ENCODE results near the gene CAMK1. TPM values are rescaled to one million over a fixed set of nuclear protein-coding genes. Genes with fewer than 3 reads are reported as not detected.

CAMK1 gene
- total RNA-seq (2014; rRNA removed) (36.6 and 53.2 TPM in 2 replicates), Bru-seq, nascent RNA (percentile 63 among the genes with signal in this experiment), BruChase-seq, experiment 1, labeled RNA remaining after a 6-hour chase (percentile 62 among the genes with signal in this experiment), BruChase-seq, experiment 2, labeled RNA remaining after a 2-hour chase (percentile 60 among the genes with signal in this experiment)
- long read RNA-seq, transcript CAMK1-201 (12 exons, 1,488 nt) = major isoform, 29 of 61 reads
- long read RNA-seq, partial matches to known transcripts = 11 of 61 reads
- long read RNA-seq, other reads (novel, unspliced or antisense) = 21 of 61 reads

DNA sequence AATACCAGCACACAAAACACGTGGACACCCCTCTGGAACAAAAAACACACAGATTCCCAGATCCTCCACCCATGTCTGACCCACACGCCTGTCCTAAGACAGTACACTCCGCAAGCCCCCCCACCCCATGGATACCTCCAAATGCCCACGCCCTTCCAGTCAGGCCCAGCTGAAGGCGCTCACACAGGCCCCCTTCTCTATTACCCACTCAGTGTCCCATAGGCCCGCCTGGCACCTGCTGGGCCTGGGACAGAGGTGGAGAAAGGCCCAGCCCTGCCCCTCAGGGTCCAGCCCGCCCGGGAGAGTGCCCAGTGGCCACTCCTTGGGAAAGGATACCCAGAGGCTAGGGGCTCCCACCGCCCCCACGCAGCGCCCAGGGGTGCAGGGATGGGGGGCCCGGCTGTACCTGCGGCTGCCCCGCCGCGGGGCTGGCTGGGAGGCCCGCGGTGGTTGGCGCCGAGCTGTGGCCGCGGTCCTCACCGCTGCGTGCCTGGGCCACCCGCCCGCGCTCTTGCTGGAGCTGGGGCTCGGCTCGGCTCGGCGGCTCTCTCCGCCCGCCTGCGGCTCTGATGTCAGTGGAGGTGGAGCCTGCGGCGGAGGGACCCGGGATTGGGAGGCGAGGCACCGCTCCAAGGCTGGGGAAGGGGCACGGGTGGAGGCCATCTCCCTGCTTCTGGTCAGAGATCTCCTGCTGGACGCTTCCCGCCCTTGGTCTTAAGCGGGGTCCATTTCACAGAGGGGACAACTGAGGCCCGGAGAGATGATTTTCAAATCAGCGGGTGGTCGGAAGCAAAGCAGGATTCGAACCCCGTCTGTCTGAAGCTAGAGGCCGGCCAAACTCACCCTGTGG, at the start of gene CAMK1:
TSS of gene CAMK1 (minus strand) at position 522 of the 850 bp plus-strand sequence. CDS start 2,198 bp downstream, outside the sequence.
- CTCF ChIA-PET = no interaction called here
- Histone ChIP-seq H3K36me3 (ENCODE audit: low read depth, low read length) (no peaks in the 10 kb centered on the region; the same call in 1 of the 2 replicates), H3K9me3 (ENCODE audit: low read length) (no peaks in the 10 kb centered on the region), H2AFZ (ENCODE audit: low read length) (peak within 1 kb of the TSS; percentile 93), H3F3A (ENCODE audit: low read length, unreplicated experiment) (no peaks in the 10 kb centered on the region), H4K20me1 (ENCODE audit: low read length) (no peaks in the 10 kb centered on the region), H3K27me3 (ENCODE audit: low read length) (no peaks in the 10 kb centered on the region), H3K79me2 (ENCODE audit: low read length) (peaks cover 18% of the 10 kb centered on the region), H3K9ac (ENCODE audit: low read length) (peak within 1 kb of the TSS; percentile 77), H3K4me2 (ENCODE audit: low read length) (peak within 1 kb of the TSS; percentile 88), H3K4me1 (ENCODE audit: insufficient read depth, low read length) (peaks cover 25% of the 10 kb centered on the region), H3K27ac (ENCODE audit: low read length) (no peak within 1 kb of the TSS), H3K4me3 (ENCODE audit: low read length) (peak within 1 kb of the TSS; percentile 80), H3K9me2 (replicated peaks; ENCODE audit: low read length) (no peaks in the 10 kb centered on the region)
- intact Hi-C loops (cut with micrococcal nuclease) = loop anchor here (2.0 to 10.0 kb wide), 2 partner anchors 15 to 55 kb away; no protein-coding TSS in a partner anchor
- peak; percentile 79 for DNase-seq
- POLR2A ChIA-PET (ENCODE audit: unreplicated experiment) = interaction anchor here (0.7 kb wide), 1 partner anchor 19 kb away, joined by 3 read pairs; no protein-coding TSS in a partner anchor
- TF ChIP-seq EZH2phosphoT487 (IDR thresholded peaks at IDR 0.05; ENCODE audit: borderline replicate concordance, low read length) (no peak), EZH2 (IDR thresholded peaks at IDR 0.05; ENCODE audit: low read length, unreplicated experiment) (no peak)
- TF ChIP-seq, protein P1, sequence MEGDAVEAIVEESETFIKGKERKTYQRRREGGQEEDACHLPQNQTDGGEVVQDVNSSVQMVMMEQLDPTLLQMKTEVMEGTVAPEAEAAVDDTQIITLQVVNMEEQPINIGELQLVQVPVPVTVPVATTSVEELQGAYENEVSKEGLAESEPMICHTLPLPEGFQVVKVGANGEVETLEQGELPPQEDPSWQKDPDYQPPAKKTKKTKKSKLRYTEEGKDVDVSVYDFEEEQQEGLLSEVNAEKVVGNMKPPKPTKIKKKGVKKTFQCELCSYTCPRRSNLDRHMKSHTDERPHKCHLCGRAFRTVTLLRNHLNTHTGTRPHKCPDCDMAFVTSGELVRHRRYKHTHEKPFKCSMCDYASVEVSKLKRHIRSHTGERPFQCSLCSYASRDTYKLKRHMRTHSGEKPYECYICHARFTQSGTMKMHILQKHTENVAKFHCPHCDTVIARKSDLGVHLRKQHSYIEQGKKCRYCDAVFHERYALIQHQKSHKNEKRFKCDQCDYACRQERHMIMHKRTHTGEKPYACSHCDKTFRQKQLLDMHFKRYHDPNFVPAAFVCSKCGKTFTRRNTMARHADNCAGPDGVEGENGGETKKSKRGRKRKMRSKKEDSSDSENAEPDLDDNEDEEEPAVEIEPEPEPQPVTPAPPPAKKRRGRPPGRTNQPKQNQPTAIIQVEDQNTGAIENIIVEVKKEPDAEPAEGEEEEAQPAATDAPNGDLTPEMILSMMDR (conservative IDR thresholded peaks at IDR 0.05; ENCODE audit: low read depth, low read length) = no peak
- peak; percentile 92 for ATAC-seq
- BruUV-seq (replicated peaks) = no TSS peak

DNA sequence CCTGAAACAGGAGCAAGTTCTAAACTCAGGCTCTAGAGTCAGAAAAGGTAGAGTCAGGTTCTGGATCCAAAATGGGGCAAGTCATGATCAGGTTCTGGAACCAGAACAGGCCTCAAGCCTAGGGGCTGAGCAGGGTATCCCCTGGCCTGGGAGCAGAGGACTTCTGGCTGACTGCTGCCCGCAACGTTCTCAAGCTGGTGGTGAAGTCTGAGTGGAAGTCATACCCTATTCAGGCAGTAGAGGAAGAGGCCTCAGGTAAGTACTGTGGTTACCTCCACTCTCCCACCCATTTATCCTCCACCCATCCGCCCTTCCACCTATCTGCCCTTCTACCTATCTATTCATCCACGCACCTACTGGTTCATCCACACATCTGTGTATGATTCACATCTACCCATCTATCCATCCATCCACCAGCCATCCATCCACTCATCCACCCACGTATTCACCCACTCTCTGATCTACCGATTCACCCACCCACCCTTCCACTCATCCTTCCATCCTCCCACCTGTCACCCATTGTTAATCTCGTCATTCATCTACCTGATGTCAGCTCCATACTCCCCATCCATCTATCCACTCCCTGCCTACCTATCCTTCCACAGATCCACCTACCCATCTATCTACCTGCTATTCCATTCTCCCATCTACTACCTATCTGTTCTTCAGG, 49.1 kb upstream of the CAMK1 start:
- TF ChIP-seq EZH2phosphoT487 (IDR thresholded peaks at IDR 0.05; ENCODE audit: borderline replicate concordance, low read length) (no peak), EZH2 (IDR thresholded peaks at IDR 0.05; ENCODE audit: low read length, unreplicated experiment) (no peak)
- TF ChIP-seq, protein P1 (conservative IDR thresholded peaks at IDR 0.05; ENCODE audit: low read depth, low read length) = no peak
- CTCF ChIA-PET = no interaction called here
- no TSS peak for BruUV-seq (replicated peaks)

More for the DNA sequence above, 49.1 kb upstream of the CAMK1 start:
- intact Hi-C loops (cut with micrococcal nuclease) = no loop called here
- H3K9me2 ChIP-seq (replicated peaks; ENCODE audit: low read length) = no peaks in the 10 kb centered on the region
- H3K9ac ChIP-seq (ENCODE audit: low read length) = no peak overlapping the region
- H3K36me3 ChIP-seq (ENCODE audit: low read depth, low read length) = no peaks in the 10 kb centered on the region
- no peaks in the 10 kb centered on the region for H3K4me1 ChIP-seq (ENCODE audit: insufficient read depth, low read length)
- no peak for ATAC-seq
- no peak overlapping the region for H2AFZ ChIP-seq (ENCODE audit: low read length)
- H3K4me2 ChIP-seq (ENCODE audit: low read length) = no peak overlapping the region
- H3K27ac ChIP-seq (ENCODE audit: low read length) = no peak overlapping the region
- H3F3A ChIP-seq (ENCODE audit: low read length, unreplicated experiment) = no peaks in the 10 kb centered on the region
- no peak for DNase-seq
- no peaks in the 10 kb centered on the region for H4K20me1 ChIP-seq (ENCODE audit: low read length)
- H3K4me3 ChIP-seq (ENCODE audit: low read length) = no peak overlapping the region
- H3K27me3 ChIP-seq (ENCODE audit: low read length) = no peaks in the 10 kb centered on the region
- no peaks in the 10 kb centered on the region for H3K9me3 ChIP-seq (ENCODE audit: low read length)
- POLR2A ChIA-PET (ENCODE audit: unreplicated experiment) = no interaction called here
- H3K79me2 ChIP-seq (ENCODE audit: low read length) = no peaks in the 10 kb centered on the region

All from PC-3 (cell line).